H1 (cell line): ENCODE results near the gene ANKS1B. TPM values are rescaled to one million over a fixed set of nuclear protein-coding genes. Genes with fewer than 3 reads are reported as not detected.

Experiments used
- CTCF ChIA-PET: fragments of 300-600 bp; sonication (Branson Sonifier 250); formaldehyde crosslinking; loops from one replicate; lab custom pipeline; 2021; ENCODE audit not compliant: partially characterized antibody; lab: Charles Lee
- POLR2A ChIA-PET: fragments of 300-600 bp; sonication (Branson Sonifier 250); formaldehyde crosslinking; loops from one replicate; lab custom pipeline; 2021; ENCODE audit warnings: inconsistent platforms; ENCODE audit not compliant: partially characterized antibody; lab: Charles Lee
- DNase-seq, 2 experiments: peaks; one replicate each; pipeline versions ENCODE4 v3.0.0 to v3.0.0-alpha.2; 2010 to 2022; ENCODE audit warnings: low spot score in 2 of 2, low read depth in 1 of 2, mixed read lengths in 1 of 2
- FAIRE-seq: peaks from 2 replicates; lab custom pipeline; 2011; peaks lifted over from hg19 to GRCh38; lab: Jason Lieb, UNC
- H2AFZ ChIP-seq: 2 replicates; pipeline ENCODE4 v1.8.1; 2012; ENCODE audit warnings: low read length, inconsistent platforms
- H2AK5ac ChIP-seq: 2 replicates; pipeline ENCODE4 v1.6.1; 2013; ENCODE audit warnings: low read depth, low read length
- H2BK120ac ChIP-seq: replicated peaks from 2 replicates; pipeline ENCODE3; 2013; ENCODE audit warnings: low read depth, low read length, inconsistent platforms
- H2BK12ac ChIP-seq: 2 replicates; pipeline ENCODE4 v1.6.1; 2013; ENCODE audit warnings: low read depth, low read length
- H2BK15ac ChIP-seq: 2 replicates; pipeline ENCODE4 v1.6.1; 2013; ENCODE audit warnings: low read length
- H2BK20ac ChIP-seq: 2 replicates; pipeline ENCODE4 v1.6.1; 2013; ENCODE audit warnings: low read length
- H2BK5ac ChIP-seq: 2 replicates; pipeline ENCODE4 v1.6.1; 2013; ENCODE audit warnings: low read depth, low read length
- H3K14ac ChIP-seq: 2 replicates; pipeline ENCODE4 v1.6.1; 2013; ENCODE audit warnings: inconsistent platforms; ENCODE audit not compliant: insufficient read length
- H3K18ac ChIP-seq: 2 replicates; pipeline ENCODE4 v1.6.1; 2013; ENCODE audit warnings: low read length; ENCODE audit errors: extremely low read depth
- H3K23ac ChIP-seq: 2 replicates; pipeline ENCODE4 v1.6.1; 2013; ENCODE audit warnings: inconsistent platforms; ENCODE audit not compliant: insufficient read length
- H3K23me2 ChIP-seq: 2 replicates; pipeline ENCODE4 v1.6.1; 2013; ENCODE audit warnings: low read depth, low read length
- H3K27ac ChIP-seq: 2 replicates; pipeline ENCODE4 v1.6.1; 2011; ENCODE audit warnings: low read depth, low read length, inconsistent platforms
- H3K27me3 ChIP-seq, 4 experiments: replicated peaks in 1 of 4; 1 replicate in 1 of 4; 2 replicates in 3 of 4; pipeline versions ENCODE4 v1.6.1 to v1.8.1; 2011 to 2013; ENCODE audit warnings: low read length in 3 of 4, mild to moderate bottlenecking in 3 of 4, inconsistent platforms in 2 of 4, mixed read lengths in 2 of 4, moderate library complexity in 1 of 4; ENCODE audit not compliant: control insufficient read depth in 3 of 4, insufficient read depth in 3 of 4; ENCODE audit errors: extremely low read depth in 1 of 4
- H3K36me3 ChIP-seq, 4 experiments: 2 replicates each; pipeline versions ENCODE4 v1.6.1 to v1.8.1; 2011 to 2013; ENCODE audit warnings: mild to moderate bottlenecking in 4 of 4, low read length in 3 of 4, moderate library complexity in 2 of 4, control low read depth in 1 of 4, inconsistent platforms in 1 of 4; ENCODE audit not compliant: insufficient read depth in 4 of 4, control insufficient read depth in 2 of 4
- H3K4ac ChIP-seq: replicated peaks from 2 replicates; pipeline ENCODE3; 2013; ENCODE audit warnings: low read length, low read depth, mixed read lengths, inconsistent platforms; ENCODE audit not compliant: insufficient read length
- H3K4me1 ChIP-seq, 4 experiments: replicated peaks in 1 of 4; 1 replicate in 1 of 4; 2 replicates in 3 of 4; pipeline versions ENCODE4 v1.6.1 to v1.8.1; 2011 to 2013; ENCODE audit warnings: low read length in 3 of 4, inconsistent platforms in 2 of 4, mixed read lengths in 1 of 4; ENCODE audit not compliant: insufficient read depth in 4 of 4, control insufficient read depth in 3 of 4
- H3K4me2 ChIP-seq, 2 experiments: 2 replicates each; pipeline versions ENCODE4 v1.6.1 to v1.8.1; 2011 to 2013; ENCODE audit warnings: low read depth in 2 of 2, low read length in 2 of 2, control low read depth in 1 of 2, inconsistent platforms in 1 of 2, mild to moderate bottlenecking in 1 of 2; ENCODE audit not compliant: insufficient read depth in 1 of 2
- H3K4me3 ChIP-seq, 4 experiments: fragments of 200-600, 300-600 bp in 1 of 4; sonication (generic), shearing (Covaris generic), sonication (Bioruptor Twin) in 1 of 4; 2 replicates each; pipeline versions ENCODE4 v1.5.1 to v1.8.1; 2011 to 2016; ENCODE audit warnings: low read length in 4 of 4, low read depth in 3 of 4, control low read depth in 2 of 4, inconsistent platforms in 2 of 4, mild to moderate bottlenecking in 2 of 4, mixed read lengths in 1 of 4, moderate library complexity in 1 of 4; ENCODE audit not compliant: insufficient read depth in 2 of 4; ENCODE audit errors: extremely low read depth in 1 of 4
- H3K56ac ChIP-seq: replicated peaks from 2 replicates; pipeline ENCODE3; 2013; ENCODE audit warnings: low read depth, mild to moderate bottlenecking, mixed read lengths, low read length, inconsistent platforms; ENCODE audit not compliant: insufficient read length
- H3K79me1 ChIP-seq: 2 replicates; pipeline ENCODE4 v1.6.1; 2013; ENCODE audit warnings: low read depth, low read length, control low read depth
- H3K79me2 ChIP-seq, 2 experiments: 2 replicates each; pipeline versions ENCODE4 v1.6.1 to v1.8.1; 2012 to 2013; ENCODE audit warnings: low read length in 2 of 2, mild to moderate bottlenecking in 2 of 2, inconsistent platforms in 1 of 2; ENCODE audit not compliant: insufficient read depth in 2 of 2, control insufficient read depth in 1 of 2
- H3K9ac ChIP-seq, 4 experiments: replicated peaks in 1 of 4; 1 replicate in 1 of 4; 2 replicates in 3 of 4; pipeline versions ENCODE4 v1.6.1 to v1.8.1; 2011 to 2013; ENCODE audit warnings: low read depth in 3 of 4, low read length in 3 of 4, control low read depth in 2 of 4, mild to moderate bottlenecking in 2 of 4, moderate library complexity in 2 of 4, inconsistent platforms in 1 of 4; ENCODE audit errors: extremely low read depth in 1 of 4
- H3K9me3 ChIP-seq, 2 experiments: 2 replicates each; pipeline versions ENCODE4 v1.6.1 to v1.8.1; 2012 to 2013; ENCODE audit warnings: mild to moderate bottlenecking in 2 of 2, moderate library complexity in 2 of 2, control low read depth in 1 of 2, inconsistent platforms in 1 of 2, low read depth in 1 of 2, low read length in 1 of 2, mixed read lengths in 1 of 2; ENCODE audit not compliant: insufficient read depth in 2 of 2
- H4K20me1 ChIP-seq, 2 experiments: replicated peaks in 1 of 2; 2 replicates each; pipeline versions ENCODE3 to v1.8.1; 2011 to 2013; ENCODE audit warnings: inconsistent platforms in 2 of 2, low read length in 2 of 2, mild to moderate bottlenecking in 1 of 2; ENCODE audit not compliant: insufficient read depth in 2 of 2, control insufficient read depth in 1 of 2
- H4K5ac ChIP-seq: 2 replicates; pipeline ENCODE4 v1.6.1; 2013; ENCODE audit warnings: low read length, low read depth, mixed read lengths, inconsistent platforms; ENCODE audit not compliant: insufficient read length
- H4K8ac ChIP-seq: 2 replicates; pipeline ENCODE4 v1.8.0; 2013; ENCODE audit warnings: mild to moderate bottlenecking, moderate library complexity, low read length, inconsistent platforms; ENCODE audit not compliant: insufficient read depth; ENCODE audit errors: extremely low read depth
- H4K91ac ChIP-seq: replicated peaks from 2 replicates; pipeline ENCODE3; 2013; ENCODE audit warnings: low read length, mixed read lengths, inconsistent platforms; ENCODE audit not compliant: insufficient read length
- ASH2L ChIP-seq: fragments of 200-600, 300-600 bp; sonication (generic); IDR thresholded peaks from one replicate; pipeline ENCODE4 v1.7.1; 2017; ENCODE audit warnings: low read length
- BRCA1 ChIP-seq: IDR thresholded peaks from 2 replicates; pipeline ENCODE4 v1.6.1; 2012; ENCODE audit warnings: low read depth, low read length, improper control_type of control experiment
- CEBPB ChIP-seq: IDR thresholded peaks from 2 replicates; pipeline ENCODE4 v1.6.1; 2012; ENCODE audit warnings: low read depth, low read length
- EGR1 ChIP-seq: IDR thresholded peaks from 2 replicates; pipeline ENCODE4 v1.6.1; 2011; ENCODE audit warnings: low read depth, low read length, borderline replicate concordance
- EZH2 ChIP-seq: fragments of 200-600 bp; sonication (generic); IDR thresholded peaks from 2 replicates; pipeline ENCODE4 v1.7.1; 2012; ENCODE audit warnings: low read depth, mild to moderate bottlenecking, moderate library complexity, low read length, inconsistent platforms; ENCODE audit not compliant: severe bottlenecking
- KDM1A ChIP-seq: fragments of 200-600, 300-600 bp; sonication (generic); IDR thresholded peaks from 2 replicates; pipeline ENCODE4 v1.7.1; 2016; ENCODE audit warnings: mild to moderate bottlenecking, low read length, borderline replicate concordance
- POU5F1 ChIP-seq: IDR thresholded peaks from 2 replicates; pipeline ENCODE4 v1.6.1; 2011; ENCODE audit warnings: low read depth, mild to moderate bottlenecking, low read length, moderate library complexity
- RBBP5 ChIP-seq: IDR thresholded peaks from 2 replicates; pipeline ENCODE4 v1.7.1; 2012; ENCODE audit warnings: low read depth, mild to moderate bottlenecking, inconsistent platforms, low read length, moderate library complexity, borderline replicate concordance
- RXRA ChIP-seq: IDR thresholded peaks from 2 replicates; pipeline ENCODE4 v1.6.1; 2011; ENCODE audit warnings: low read depth, mild to moderate bottlenecking, low read length, moderate library complexity; ENCODE audit not compliant: insufficient read depth
- SAP30 ChIP-seq: fragments of 300-600 bp; sonication (generic); IDR thresholded peaks from 2 replicates; pipeline ENCODE4 v1.7.1; 2012; ENCODE audit warnings: low read length, moderate library complexity, mild to moderate bottlenecking, inconsistent platforms; ENCODE audit not compliant: insufficient read depth, insufficient replicate concordance
- SIN3A ChIP-seq, 2 experiments: IDR thresholded peaks in 1 of 2; conservative IDR thresholded peaks in 1 of 2; 2 replicates each; pipeline ENCODE4 v1.6.1; 2011 to 2012; ENCODE audit warnings: low read length in 2 of 2, improper control_type of control experiment in 1 of 2, low read depth in 1 of 2, mild to moderate bottlenecking in 1 of 2
- TAF1 ChIP-seq: IDR thresholded peaks from 2 replicates; pipeline ENCODE4 v1.6.1; 2011; ENCODE audit warnings: mild to moderate bottlenecking, low read depth, low read length
- TBP ChIP-seq: IDR thresholded peaks from 2 replicates; pipeline ENCODE4 v1.6.1; 2011; ENCODE audit warnings: low read depth, low read length, improper control_type of control experiment
- TCF12 ChIP-seq: IDR thresholded peaks from 2 replicates; pipeline ENCODE4 v1.6.1; 2011; ENCODE audit warnings: low read depth, mild to moderate bottlenecking, low read length
- YY1 ChIP-seq: IDR thresholded peaks from 2 replicates; pipeline ENCODE4 v1.6.1; 2011; ENCODE audit warnings: low read depth, mild to moderate bottlenecking, low read length
- WGBS, 2 experiments: shearing (Covaris generic) in 1 of 2; methylation state at CpG; one replicate each; pipeline versions ENCODE4 v1.1.6 to v1.1.7; 2013 to 2015; ENCODE audit warnings: low lambda C conversion rate in 2 of 2, mixed read lengths in 2 of 2, inconsistent platforms in 1 of 2, low coverage in 1 of 2, missing lambda C conversion rate in 1 of 2; ENCODE audit not compliant: insufficient replicate concordance in 2 of 2, insufficient coverage in 1 of 2, insufficient read length in 1 of 2; ENCODE audit errors: extremely low coverage in 1 of 2, missing lambda C conversion rate in 1 of 2; 5-methylcytosine and 5-hydroxymethylcytosine counted together
- polyA plus RNA-seq, 7 experiments: library from polyadenylated mRNA; depleted of rRNA in 3 of 7; stranded (reverse) in 5 of 7; unstranded in 2 of 7; fragments of >200 nt in 5 of 7; fragments of 200-250 nt in 2 of 7; gene quantifications; 1 replicate in 5 of 7; 2 replicates in 1 of 7; 4 replicates in 1 of 7; pipeline versions ENCODE4 v1.2.1 to v1.2.3, GENCODE V29; 2011 to 2013; ENCODE audit warnings: missing spikeins in 2 of 7, mixed read lengths in 2 of 7
- total RNA-seq: library from RNA; stranded (reverse); fragmentation: NEBNext Ultra II Directional; extraction: Animal tissue kit (Norgen Biotek cat#: 25700); gene quantifications from 2 replicates; pipeline ENCODE4 v1.2.1, GENCODE V29; 2021

ANKS1B gene
- total and polyA plus RNA-seq, 2 of the 8 experiments (the other 6 are each of a cell fraction or from before 2014, with no cell fraction given) = 2.7 to 6.1 TPM

DNA sequence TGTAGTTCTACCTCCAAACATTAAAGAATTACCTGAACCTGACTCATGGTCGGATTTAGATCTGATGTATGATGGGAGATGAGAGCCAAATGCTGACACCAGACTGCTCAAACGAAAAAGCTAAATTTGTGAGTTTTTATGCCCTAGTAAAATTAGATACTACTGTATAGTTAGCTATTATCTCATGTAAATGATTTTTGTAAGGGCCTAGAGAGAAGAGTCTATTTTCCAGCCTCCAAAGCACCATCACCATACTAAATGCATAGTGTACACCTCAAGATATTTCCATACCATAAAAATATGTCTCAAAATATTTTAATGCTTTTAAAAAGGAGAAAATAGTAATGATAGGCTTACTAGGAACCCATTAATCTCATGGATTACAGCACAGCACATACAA is 18.3 kb downstream of the ANKS1B start:
- Histone ChIP-seq H2BK120ac (no peak overlapping the region), H4K91ac (no peak overlapping the region), H2BK12ac (no peak overlapping the region), H3K79me1 (no peaks in the 10 kb centered on the region), H2AK5ac (no peak overlapping the region), H3K36me3 (no peaks in the 10 kb centered on the region), H2AFZ (no peak overlapping the region), H3K4me1 (no peaks in the 10 kb centered on the region), H3K14ac (no peak overlapping the region), H3K27me3 (no peaks in the 10 kb centered on the region), H3K9me3 (no peaks in the 10 kb centered on the region), H3K4me2 (no peak overlapping the region), H3K4me3 (no peak overlapping the region), H3K79me2 (no peaks in the 10 kb centered on the region), H3K27ac (no peak overlapping the region), H2BK20ac (no peak overlapping the region), H3K23me2 (no peaks in the 10 kb centered on the region), H2BK15ac (no peak overlapping the region), H3K18ac (no peak overlapping the region), H3K4ac (no peak overlapping the region), H3K56ac (no peak overlapping the region), H4K5ac (no peak overlapping the region), H3K23ac (no peak overlapping the region), H4K20me1 (no peaks in the 10 kb centered on the region), H2BK5ac (no peak overlapping the region), H3K9ac (no peak overlapping the region), H4K8ac (no peak overlapping the region)
- ChIA-PET CTCF (no interaction called here), POLR2A (no interaction called here)
- no peak for DNase-seq
- no peak for FAIRE-seq
- WGBS, 2 experiments = 74% methylated on average over 2 of the region's 2 CpGs; no CpG with 5 or more reads in 1 of the 2 experiments
- TF ChIP-seq KDM1A = no peak
- TF ChIP-seq SIN3A (conservative IDR thresholded peaks at IDR 0.05 in 1 of 2, IDR thresholded peaks at IDR 0.05 in 1 of 2; ENCODE audit: low read depth in 1 of 2, low read length in 2 of 2) = no peak
- no peak for TF ChIP-seq TBP
- TF ChIP-seq ASH2L = no peak
- TF ChIP-seq EGR1 = no peak
- no peak for TF ChIP-seq RXRA
- no peak for TF ChIP-seq TAF1
- no peak for TF ChIP-seq SAP30
- no peak for TF ChIP-seq POU5F1
- no peak for TF ChIP-seq CEBPB
- no peak for TF ChIP-seq RBBP5
- TF ChIP-seq EZH2 = no peak
- no peak for TF ChIP-seq TCF12
- TF ChIP-seq BRCA1 = no peak
- no peak for TF ChIP-seq YY1
